GM19463 (cell line): ENCODE results near the gene REEP2.

ENCODE experiments used
- ATAC-seq: cut with Tn5 transposase; IDR thresholded peaks from one replicate; pipeline ENCODE4 v1.9.1; 2021; ENCODE audit warnings: mild to moderate bottlenecking, moderate library complexity; ENCODE audit not compliant: unreplicated experiment

Gene REEP2

GRCh38 chr5:138495351-138495750, 56.5 kb downstream of the REEP2 start:
- no peak for ATAC-seq
